Vagina (tissue), 2 donors: ENCODE data around the gene SMIM30. TPM values are rescaled to one million over a fixed set of nuclear protein-coding genes. Genes with fewer than 3 reads are reported as not detected.

Experiments used
- DNase-seq, 2 donors: peaks; one replicate each; pipeline ENCODE4 v3.0.0-alpha.2; 2017; ENCODE audit errors: extremely low spot score in 2 of 2
- H3K27ac ChIP-seq: fragments of 200-600 bp; sonication (generic); one replicate; pipeline ENCODE4 v1.5.1; 2019
- H3K27me3 ChIP-seq: fragments of 200-600 bp; sonication (generic); one replicate; pipeline ENCODE4 v1.5.1; 2019
- H3K36me3 ChIP-seq, 2 donors: fragments of 200-600 bp; sonication (generic); one replicate each; pipeline ENCODE4 v1.5.1; 2017 to 2019
- H3K4me1 ChIP-seq: fragments of 200-600 bp; sonication (generic); one replicate; pipeline ENCODE4 v1.5.1; 2019
- H3K4me3 ChIP-seq, 2 donors: fragments of 200-600 bp; sonication (generic); 1 replicate in 1 of 2; 2 replicates in 1 of 2; pipeline ENCODE4 v1.5.1; 2016 to 2019
- H3K9me3 ChIP-seq: fragments of 200-600 bp; sonication (generic); one replicate; pipeline ENCODE4 v1.5.1; 2019
- POLR2A ChIP-seq, 2 donors: fragments of 450-650 bp; IDR thresholded peaks; one replicate each; pipeline ENCODE4 v1.6.1; 2017; ENCODE audit warnings: antibody characterized with exemption in 2 of 2, mild to moderate bottlenecking in 2 of 2, moderate library complexity in 2 of 2
- POLR2AphosphoS5 ChIP-seq, 2 donors: sonication (generic); formaldehyde crosslinking; IDR thresholded peaks; one replicate each; pipeline ENCODE4 v1.9.0; 2017; ENCODE audit warnings: antibody characterized with exemption in 2 of 2, mild to moderate bottlenecking in 2 of 2, low read depth in 1 of 2; ENCODE audit not compliant: insufficient read depth in 1 of 2
- intact Hi-C: fragments of 100-400 bp; cut with DNase I; formaldehyde crosslinking; loops from one replicate; pipeline ENCODE4 v1.15.1; 2023
- total RNA-seq: library from RNA; depleted of rRNA; stranded (reverse); fragments of >200 nt; gene quantifications from one replicate; pipeline ENCODE4 v1.2.3, GENCODE V29; 2016
- TF ChIP-seq, protein P1 (sequence below), 3 experiments: fragments of 450-650 bp in 2 of 3; fragments of 200-600 bp in 1 of 3; sonication (generic) in 1 of 3; IDR thresholded peaks; one replicate each; pipeline ENCODE4 v1.5.1; 2017 to 2019; ENCODE audit warnings: antibody characterized with exemption in 3 of 3, mild to moderate bottlenecking in 2 of 3, moderate library complexity in 2 of 3

Gene SMIM30
- total RNA-seq, 1 donor from 2014 or later, result 15.7 TPM

GRCh38 chr7:113085781-113086390 lies 32.5 kb downstream of the SMIM30 start:
- Histone ChIP-seq H3K4me3 (peak overlapping the region; percentile 14 to 52), H3K4me1 (no peaks in the 10 kb centered on the region), H3K27me3 (no peaks in the 10 kb centered on the region), H3K9me3 (no peaks in the 10 kb centered on the region), H3K36me3 (no peaks in the 10 kb centered on the region), H3K27ac (no peak overlapping the region)
- DNase-seq, result no peak
- intact Hi-C loops, result no loop called here
- no peak for TF ChIP-seq POLR2A (IDR thresholded peaks at IDR 0.05)
- no peak for TF ChIP-seq POLR2AphosphoS5 (IDR thresholded peaks at IDR 0.05; ENCODE audit: insufficient read depth in 1 of 2, low read depth in 1 of 2)
- TF ChIP-seq, protein P1, sequence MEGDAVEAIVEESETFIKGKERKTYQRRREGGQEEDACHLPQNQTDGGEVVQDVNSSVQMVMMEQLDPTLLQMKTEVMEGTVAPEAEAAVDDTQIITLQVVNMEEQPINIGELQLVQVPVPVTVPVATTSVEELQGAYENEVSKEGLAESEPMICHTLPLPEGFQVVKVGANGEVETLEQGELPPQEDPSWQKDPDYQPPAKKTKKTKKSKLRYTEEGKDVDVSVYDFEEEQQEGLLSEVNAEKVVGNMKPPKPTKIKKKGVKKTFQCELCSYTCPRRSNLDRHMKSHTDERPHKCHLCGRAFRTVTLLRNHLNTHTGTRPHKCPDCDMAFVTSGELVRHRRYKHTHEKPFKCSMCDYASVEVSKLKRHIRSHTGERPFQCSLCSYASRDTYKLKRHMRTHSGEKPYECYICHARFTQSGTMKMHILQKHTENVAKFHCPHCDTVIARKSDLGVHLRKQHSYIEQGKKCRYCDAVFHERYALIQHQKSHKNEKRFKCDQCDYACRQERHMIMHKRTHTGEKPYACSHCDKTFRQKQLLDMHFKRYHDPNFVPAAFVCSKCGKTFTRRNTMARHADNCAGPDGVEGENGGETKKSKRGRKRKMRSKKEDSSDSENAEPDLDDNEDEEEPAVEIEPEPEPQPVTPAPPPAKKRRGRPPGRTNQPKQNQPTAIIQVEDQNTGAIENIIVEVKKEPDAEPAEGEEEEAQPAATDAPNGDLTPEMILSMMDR (IDR thresholded peaks at IDR 0.05), result no peak

DNA sequence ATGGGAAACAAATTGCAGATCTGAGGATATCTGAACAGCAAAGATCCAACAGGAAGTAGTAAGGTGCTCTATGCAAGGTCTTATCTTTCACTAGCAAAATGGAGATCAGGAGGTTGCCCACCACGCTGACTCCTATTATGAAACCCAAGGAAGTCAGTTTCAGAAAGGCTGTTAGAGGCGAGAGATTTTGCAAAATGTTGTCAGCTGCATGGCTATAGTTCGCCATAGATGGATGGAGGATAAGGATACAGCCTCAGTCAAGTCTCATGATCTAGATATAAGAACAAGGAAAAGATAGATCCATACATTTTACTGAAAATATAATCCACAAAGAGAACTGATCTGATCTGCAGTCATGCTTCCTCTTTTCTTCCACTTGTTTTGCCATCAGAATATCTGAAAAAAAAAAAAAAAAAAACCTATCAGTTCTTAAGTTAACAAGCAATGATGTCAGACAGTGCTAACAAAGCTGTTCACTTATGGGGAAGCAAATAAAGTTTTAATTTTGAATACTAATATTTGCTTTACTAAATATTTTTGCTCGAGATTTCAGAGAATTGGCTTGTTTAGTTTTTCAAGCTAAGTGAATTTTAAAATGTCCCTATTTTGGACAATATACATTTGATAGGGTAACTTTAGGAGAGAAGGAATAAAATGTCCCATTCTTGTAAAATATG lies 33.7 kb downstream of the SMIM30 start:
- no peaks in the 10 kb centered on the region for H3K36me3 ChIP-seq
- no peak overlapping the region for H3K4me3 ChIP-seq
- H3K27me3 ChIP-seq, result no peaks in the 10 kb centered on the region
- TF ChIP-seq POLR2AphosphoS5 (IDR thresholded peaks at IDR 0.05; ENCODE audit: insufficient read depth in 1 of 2, low read depth in 1 of 2), result no peak
- TF ChIP-seq, protein P1 (IDR thresholded peaks at IDR 0.05), result no peak
- TF ChIP-seq POLR2A (IDR thresholded peaks at IDR 0.05), result no peak
- no peak overlapping the region for H3K27ac ChIP-seq
- H3K9me3 ChIP-seq, result no peaks in the 10 kb centered on the region
- intact Hi-C loops, result no loop called here
- H3K4me1 ChIP-seq, result no peaks in the 10 kb centered on the region
- no peak for DNase-seq

GRCh38 chr7:113083816-113084495 lies 34.4 kb downstream of the SMIM30 start:
- Histone ChIP-seq H3K36me3 (no peaks in the 10 kb centered on the region), H3K9me3 (no peaks in the 10 kb centered on the region), H3K4me1 (no peaks in the 10 kb centered on the region), H3K4me3 (no peak overlapping the region), H3K27ac (no peak overlapping the region), H3K27me3 (no peaks in the 10 kb centered on the region)
- TF ChIP-seq POLR2A (IDR thresholded peaks at IDR 0.05) (no peak), POLR2AphosphoS5 (IDR thresholded peaks at IDR 0.05; ENCODE audit: insufficient read depth in 1 of 2, low read depth in 1 of 2) (no peak)
- TF ChIP-seq, protein P1 (IDR thresholded peaks at IDR 0.05), result no peak
- DNase-seq, result no peak
- intact Hi-C loops, result no loop called here

- TF ChIP-seq POLR2AphosphoS5 (IDR thresholded peaks at IDR 0.05; ENCODE audit: insufficient read depth in 1 of 2, low read depth in 1 of 2) (no peak), POLR2A (IDR thresholded peaks at IDR 0.05) (no peak)
- TF ChIP-seq, protein P1 (IDR thresholded peaks at IDR 0.05), result no peak
- no peak overlapping the region for H3K27ac ChIP-seq
- DNase-seq, result no peak
- H3K27me3 ChIP-seq, result no peaks in the 10 kb centered on the region
- H3K4me3 ChIP-seq, result no peak overlapping the region
- no peaks in the 10 kb centered on the region for H3K4me1 ChIP-seq
- no peaks in the 10 kb centered on the region for H3K9me3 ChIP-seq
- H3K36me3 ChIP-seq, result no peaks in the 10 kb centered on the region
- intact Hi-C loops, result no loop called here
These were observed 35.1 kb downstream of the SMIM30 start for GRCh38 chr7:113083132-113083815.
